Measurements from ENCODE around the gene OR2T27. TPM values are rescaled to one million over a fixed set of nuclear protein-coding genes. Genes with fewer than 3 reads are reported as not detected.
A peak's percentile ranks its signal among the peaks of the same experiment; 100 is the strongest.

OR2T27 gene
- total RNA-seq, 1 experiment from 2014 or later = not detected

- H3K9me3 Mint-ChIP-seq = peaks cover 49% of the 10 kb centered on the region
- CTCF ChIA-PET = no interaction called here
- no peak for TF ChIP-seq TCF7 (CRISPR knock-in tag; IDR thresholded peaks at IDR 0.05; ENCODE audit: low read depth)
- no peak for TF ChIP-seq ZNF512 (CRISPR knock-in tag; IDR thresholded peaks at IDR 0.05; ENCODE audit: borderline replicate concordance)
- no peak for TF ChIP-seq ZNF396 (CRISPR knock-in tag; IDR thresholded peaks at IDR 0.05; ENCODE audit: borderline replicate concordance)
- no peak for TF ChIP-seq MXD4 (CRISPR knock-in tag; IDR thresholded peaks at IDR 0.05; ENCODE audit: borderline replicate concordance)
- TF ChIP-seq EMX1 (CRISPR knock-in tag; IDR thresholded peaks at IDR 0.05) = no peak
Observed at GRCh38 chr1:248621770-248622169, 33.6 kb downstream of the OR2T27 start.

DNA sequence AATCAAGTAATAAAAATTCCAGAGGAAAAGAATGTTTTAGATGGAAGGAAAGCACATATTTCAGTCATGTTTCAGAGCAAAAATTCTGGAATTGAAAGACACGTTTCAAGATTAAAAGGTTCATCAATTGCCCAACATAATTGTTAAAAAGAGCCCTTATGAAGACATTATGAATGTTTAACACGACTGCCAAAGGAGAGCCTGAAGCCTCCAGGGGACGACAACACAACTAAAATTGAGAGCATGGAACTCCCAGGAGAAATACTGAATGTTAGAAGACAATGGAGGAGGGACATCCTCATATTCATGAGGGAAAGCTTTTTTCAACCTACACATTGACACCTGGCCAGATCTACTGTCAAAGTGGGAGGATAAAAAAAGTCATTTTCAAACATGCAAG is 36.5 kb downstream of the OR2T27 start:
- CTCF ChIA-PET = no interaction called here

More at GRCh38 chr1:248621770-248622169, 33.6 kb downstream of the OR2T27 start:
- no peak overlapping the region for H3K4me3 Mint-ChIP-seq
- H3K27me3 Mint-ChIP-seq (ENCODE audit: low read depth) = no peaks in the 10 kb centered on the region; the same call in 1 of the 2 replicates
- no peak overlapping the region for H3K27ac Mint-ChIP-seq
- POLR2A ChIA-PET = no interaction called here
- DNase-seq (ENCODE audit: low spot score) (no peak), ATAC-seq (no peak)
- H3K36me3 Mint-ChIP-seq = peaks cover 36% of the 10 kb centered on the region
- no peaks in the 10 kb centered on the region for H3K4me1 Mint-ChIP-seq

DNA sequence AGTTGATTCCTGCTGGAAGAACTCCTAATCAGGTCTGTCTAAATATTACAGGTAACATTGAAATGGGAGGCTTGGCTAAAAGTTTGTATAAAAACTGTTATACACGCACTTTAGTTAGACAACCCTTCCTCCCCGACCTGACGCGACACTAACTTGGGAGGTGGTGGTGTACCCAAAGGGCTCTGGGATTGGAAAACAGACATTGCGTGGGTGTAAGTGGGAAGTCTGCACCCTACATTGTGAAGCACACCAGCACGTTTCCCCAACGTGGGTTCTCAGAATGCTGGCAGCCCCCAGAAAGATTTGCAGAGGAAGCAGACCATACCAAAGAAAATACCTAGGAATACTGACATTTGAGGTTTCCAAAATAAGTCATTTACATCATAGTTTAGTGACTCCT is 37.2 kb downstream of the OR2T27 start:
- Mint-ChIP-seq H3K9me3 (peaks cover 85% of the 10 kb centered on the region), H3K36me3 (peaks cover 71% of the 10 kb centered on the region), H3K4me3 (no peak overlapping the region), H3K27ac (no peak overlapping the region), H3K27me3 (ENCODE audit: low read depth) (no peaks in the 10 kb centered on the region; the same call in 1 of the 2 replicates), H3K4me1 (no peaks in the 10 kb centered on the region)
- ChIA-PET POLR2A (no interaction called here), CTCF (no interaction called here)
- ATAC-seq (no peak), DNase-seq (ENCODE audit: low spot score) (no peak)
- no peak for TF ChIP-seq USF1 (CRISPR knock-in tag; IDR thresholded peaks at IDR 0.05)

More for the DNA sequence above, 36.5 kb downstream of the OR2T27 start:
- ATAC-seq (no peak), DNase-seq (ENCODE audit: low spot score) (no peak)
- peaks cover 65% of the 10 kb centered on the region for H3K36me3 Mint-ChIP-seq
- H3K4me3 Mint-ChIP-seq = no peak overlapping the region
- no peak overlapping the region for H3K27ac Mint-ChIP-seq
- H3K4me1 Mint-ChIP-seq = no peaks in the 10 kb centered on the region
- peaks cover 78% of the 10 kb centered on the region for H3K9me3 Mint-ChIP-seq
- no peaks in the 10 kb centered on the region; the same call in 1 of the 2 replicates for H3K27me3 Mint-ChIP-seq (ENCODE audit: low read depth)
- POLR2A ChIA-PET = no interaction called here
- TF ChIP-seq, protein P1, sequence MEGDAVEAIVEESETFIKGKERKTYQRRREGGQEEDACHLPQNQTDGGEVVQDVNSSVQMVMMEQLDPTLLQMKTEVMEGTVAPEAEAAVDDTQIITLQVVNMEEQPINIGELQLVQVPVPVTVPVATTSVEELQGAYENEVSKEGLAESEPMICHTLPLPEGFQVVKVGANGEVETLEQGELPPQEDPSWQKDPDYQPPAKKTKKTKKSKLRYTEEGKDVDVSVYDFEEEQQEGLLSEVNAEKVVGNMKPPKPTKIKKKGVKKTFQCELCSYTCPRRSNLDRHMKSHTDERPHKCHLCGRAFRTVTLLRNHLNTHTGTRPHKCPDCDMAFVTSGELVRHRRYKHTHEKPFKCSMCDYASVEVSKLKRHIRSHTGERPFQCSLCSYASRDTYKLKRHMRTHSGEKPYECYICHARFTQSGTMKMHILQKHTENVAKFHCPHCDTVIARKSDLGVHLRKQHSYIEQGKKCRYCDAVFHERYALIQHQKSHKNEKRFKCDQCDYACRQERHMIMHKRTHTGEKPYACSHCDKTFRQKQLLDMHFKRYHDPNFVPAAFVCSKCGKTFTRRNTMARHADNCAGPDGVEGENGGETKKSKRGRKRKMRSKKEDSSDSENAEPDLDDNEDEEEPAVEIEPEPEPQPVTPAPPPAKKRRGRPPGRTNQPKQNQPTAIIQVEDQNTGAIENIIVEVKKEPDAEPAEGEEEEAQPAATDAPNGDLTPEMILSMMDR (IDR thresholded peaks at IDR 0.05) = 0 out of 2 replicates have a peak, but pooled peaks have one; percentile 19
- TF ChIP-seq, protein P2, sequence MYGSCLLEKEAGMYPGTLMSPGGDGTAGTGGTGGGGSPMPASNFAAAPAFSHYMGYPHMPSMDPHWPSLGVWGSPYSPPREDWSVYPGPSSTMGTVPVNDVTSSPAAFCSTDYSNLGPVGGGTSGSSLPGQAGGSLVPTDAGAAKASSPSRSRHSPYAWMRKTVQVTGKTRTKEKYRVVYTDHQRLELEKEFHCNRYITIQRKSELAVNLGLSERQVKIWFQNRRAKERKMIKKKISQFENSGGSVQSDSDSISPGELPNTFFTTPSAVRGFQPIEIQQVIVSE (CRISPR knock-in tag; IDR thresholded peaks at IDR 0.05; ENCODE audit: borderline replicate concordance) = no peak

DNA sequence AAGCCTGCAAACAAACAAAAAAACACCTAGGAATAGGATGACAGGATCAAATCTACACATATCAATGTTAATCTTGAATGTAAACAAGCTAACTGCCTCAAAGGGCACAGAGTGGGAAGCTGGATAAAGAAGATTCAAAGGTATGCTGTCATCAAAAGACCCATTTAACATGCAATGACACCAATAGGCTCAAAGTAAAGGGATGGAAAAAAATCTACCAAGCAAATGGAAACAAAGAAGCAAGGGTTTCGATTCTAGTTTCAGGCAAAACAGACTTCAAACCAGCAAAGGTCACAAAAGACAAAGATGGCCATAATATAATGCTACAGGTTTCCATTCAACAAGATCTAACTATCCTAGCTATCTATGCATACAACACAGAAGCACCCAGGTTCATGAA is 41.6 kb downstream of the OR2T27 start:
- Mint-ChIP-seq H3K4me1 (no peaks in the 10 kb centered on the region), H3K9me3 (peaks cover 89% of the 10 kb centered on the region), H3K27ac (no peak overlapping the region), H3K36me3 (peaks cover 75% of the 10 kb centered on the region), H3K27me3 (ENCODE audit: low read depth) (peaks cover 4% of the 10 kb centered on the region; the same call in 1 of the 2 replicates), H3K4me3 (no peak overlapping the region)
- ChIA-PET CTCF (no interaction called here), POLR2A (no interaction called here)
- DNase-seq (ENCODE audit: low spot score) (no peak), ATAC-seq (no peak)
- TF ChIP-seq STAT6 (CRISPR knock-in tag; conservative IDR thresholded peaks at IDR 0.05; ENCODE audit: low read depth) (no peak), FOXJ3 (CRISPR knock-in tag; IDR thresholded peaks at IDR 0.05; ENCODE audit: borderline replicate concordance) (no peak), PRRX2 (CRISPR knock-in tag; IDR thresholded peaks at IDR 0.05) (no peak), GTF2I (CRISPR knock-in tag; conservative IDR thresholded peaks at IDR 0.05) (no peak), ZNF232 (CRISPR knock-in tag; IDR thresholded peaks at IDR 0.05) (no peak)

All from WTC11 (cell line).